ENCODE results near the gene LETM1. TPM values are rescaled to one million over a fixed set of nuclear protein-coding genes. Genes with fewer than 3 reads are reported as not detected.

Gene LETM1
- total RNA-seq, 1 experiment from 2014 or later, result 63.9 TPM

DNA sequence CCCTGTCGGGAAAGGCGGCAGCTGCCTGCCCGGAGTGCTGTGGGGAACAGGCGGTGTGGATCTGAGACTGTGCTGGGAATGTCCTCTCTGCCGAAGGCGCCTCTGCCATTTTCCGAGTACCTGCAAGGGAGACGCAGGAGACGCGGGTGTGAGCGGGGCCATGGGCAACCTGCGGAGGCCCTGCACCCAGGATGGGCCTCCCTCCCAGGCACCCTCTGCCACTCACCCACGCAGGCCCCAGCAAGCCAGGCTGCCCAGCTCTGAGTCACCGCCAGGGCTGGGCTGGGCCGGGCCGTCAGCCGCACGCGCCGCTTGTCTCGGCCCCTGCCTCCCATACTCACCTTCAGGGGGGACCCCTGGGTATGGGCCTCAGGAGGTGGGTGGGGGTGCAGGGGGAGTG lies 66.4 kb downstream of the LETM1 start:
- H3K27ac Mint-ChIP-seq (ENCODE audit: unreplicated experiment), result no peak overlapping the region

DNA sequence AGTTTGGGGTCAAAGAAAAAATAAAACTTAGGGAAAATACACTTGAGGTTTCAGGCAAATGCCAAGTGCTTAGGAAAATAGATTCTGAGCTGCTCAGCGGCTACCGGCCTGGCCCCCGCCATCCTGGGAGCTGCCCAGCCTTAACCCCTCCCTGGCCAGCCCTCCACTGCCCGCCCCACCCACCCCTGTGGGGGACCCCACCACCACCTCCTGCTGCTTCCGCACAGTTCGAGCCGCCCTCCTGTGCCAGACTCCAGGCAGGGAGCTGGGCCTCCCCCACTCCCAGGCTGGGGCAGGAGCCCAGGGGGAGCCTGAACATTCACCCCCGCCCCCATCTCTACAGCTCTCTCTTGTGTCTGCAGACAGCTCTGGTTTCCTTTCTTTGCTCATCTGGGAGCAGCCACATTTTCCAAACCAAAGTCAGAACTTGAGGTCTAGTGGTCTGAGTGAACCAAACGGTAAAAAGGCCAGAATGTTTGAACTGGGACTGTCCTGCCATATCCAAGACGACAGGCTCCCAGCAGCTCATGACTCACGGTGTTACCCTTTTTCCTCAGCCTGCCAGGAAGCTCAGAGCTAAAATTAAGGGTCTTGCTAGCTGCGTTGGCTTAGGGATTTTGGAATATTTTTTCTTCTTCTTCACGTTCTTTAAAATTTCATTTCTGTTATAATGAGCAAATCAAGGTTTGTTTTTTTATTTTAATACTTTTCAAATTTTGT lies 67.5 kb downstream of the LETM1 start:
- no peaks in the 10 kb centered on the region for H3K27me3 ChIP-seq (replicated peaks; ENCODE audit: control insufficient read depth, insufficient read depth, low read length)
- peaks cover 21% of the 10 kb centered on the region for H3K4me1 ChIP-seq
- no peaks in the 10 kb centered on the region for H3K9me3 ChIP-seq
- intact Hi-C loops (cut with micrococcal nuclease; ENCODE audit: unreplicated experiment), result no loop called here
- Mint-ChIP-seq H3K27me3 (ENCODE audit: insufficient read depth, unreplicated experiment) (no peaks in the 10 kb centered on the region), H3K36me3 (ENCODE audit: insufficient read depth, unreplicated experiment) (peaks cover 6% of the 10 kb centered on the region), H3K4me3 (ENCODE audit: unreplicated experiment) (no peak overlapping the region), H3K9me3 (ENCODE audit: unreplicated experiment) (no peaks in the 10 kb centered on the region), H3K27ac (ENCODE audit: unreplicated experiment) (no peak overlapping the region), H3K4me1 (ENCODE audit: low read depth, unreplicated experiment) (no peaks in the 10 kb centered on the region)
- H3K4me3 ChIP-seq (ENCODE audit: low read depth, low read length), result no peak overlapping the region
- no peaks in the 10 kb centered on the region for H3K36me3 ChIP-seq (ENCODE audit: control insufficient read depth, insufficient read depth, low read length)
- TF ChIP-seq, protein P1, sequence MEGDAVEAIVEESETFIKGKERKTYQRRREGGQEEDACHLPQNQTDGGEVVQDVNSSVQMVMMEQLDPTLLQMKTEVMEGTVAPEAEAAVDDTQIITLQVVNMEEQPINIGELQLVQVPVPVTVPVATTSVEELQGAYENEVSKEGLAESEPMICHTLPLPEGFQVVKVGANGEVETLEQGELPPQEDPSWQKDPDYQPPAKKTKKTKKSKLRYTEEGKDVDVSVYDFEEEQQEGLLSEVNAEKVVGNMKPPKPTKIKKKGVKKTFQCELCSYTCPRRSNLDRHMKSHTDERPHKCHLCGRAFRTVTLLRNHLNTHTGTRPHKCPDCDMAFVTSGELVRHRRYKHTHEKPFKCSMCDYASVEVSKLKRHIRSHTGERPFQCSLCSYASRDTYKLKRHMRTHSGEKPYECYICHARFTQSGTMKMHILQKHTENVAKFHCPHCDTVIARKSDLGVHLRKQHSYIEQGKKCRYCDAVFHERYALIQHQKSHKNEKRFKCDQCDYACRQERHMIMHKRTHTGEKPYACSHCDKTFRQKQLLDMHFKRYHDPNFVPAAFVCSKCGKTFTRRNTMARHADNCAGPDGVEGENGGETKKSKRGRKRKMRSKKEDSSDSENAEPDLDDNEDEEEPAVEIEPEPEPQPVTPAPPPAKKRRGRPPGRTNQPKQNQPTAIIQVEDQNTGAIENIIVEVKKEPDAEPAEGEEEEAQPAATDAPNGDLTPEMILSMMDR (IDR thresholded peaks at IDR 0.05; ENCODE audit: insufficient read depth in 1 of 2, low read depth in 1 of 2, low read length in 1 of 2, severe bottlenecking in 1 of 2, unreplicated experiment in 1 of 2), result no peak
- ChIA-PET CTCF (no interaction called here), POLR2A (no interaction called here)
- BruUV-seq (replicated peaks), result no TSS peak
- no peak for DNase-seq

More for the DNA sequence above, 66.4 kb downstream of the LETM1 start:
- no peak for DNase-seq
- intact Hi-C loops (cut with micrococcal nuclease; ENCODE audit: unreplicated experiment), result no loop called here
- H3K4me3 Mint-ChIP-seq (ENCODE audit: unreplicated experiment), result no peak overlapping the region
- H3K27me3 Mint-ChIP-seq (ENCODE audit: insufficient read depth, unreplicated experiment), result no peaks in the 10 kb centered on the region
- Histone ChIP-seq H3K27me3 (replicated peaks; ENCODE audit: control insufficient read depth, insufficient read depth, low read length) (no peaks in the 10 kb centered on the region), H3K4me3 (ENCODE audit: low read depth, low read length) (no peak overlapping the region), H3K9me3 (no peaks in the 10 kb centered on the region), H3K36me3 (ENCODE audit: control insufficient read depth, insufficient read depth, low read length) (peaks cover 2% of the 10 kb centered on the region), H3K4me1 (peaks cover 21% of the 10 kb centered on the region)
- H3K36me3 Mint-ChIP-seq (ENCODE audit: insufficient read depth, unreplicated experiment), result peaks cover 6% of the 10 kb centered on the region
- ChIA-PET POLR2A (interaction anchor here (1.0 kb wide), 1 partner anchor 22 kb away, joined by 4 read pairs; no protein-coding TSS in a partner anchor), CTCF (no interaction called here)
- BruUV-seq (replicated peaks), result no TSS peak
- H3K9me3 Mint-ChIP-seq (ENCODE audit: unreplicated experiment), result no peaks in the 10 kb centered on the region
- TF ChIP-seq, protein P1 (IDR thresholded peaks at IDR 0.05; ENCODE audit: insufficient read depth in 1 of 2, low read depth in 1 of 2, low read length in 1 of 2, severe bottlenecking in 1 of 2, unreplicated experiment in 1 of 2), result no peak
- no peaks in the 10 kb centered on the region for H3K4me1 Mint-ChIP-seq (ENCODE audit: low read depth, unreplicated experiment)

- Histone ChIP-seq H3K9me3 (no peaks in the 10 kb centered on the region), H3K27me3 (replicated peaks; ENCODE audit: control insufficient read depth, insufficient read depth, low read length) (no peaks in the 10 kb centered on the region), H3K4me3 (ENCODE audit: low read depth, low read length) (no peak overlapping the region), H3K4me1 (peaks cover 18% of the 10 kb centered on the region), H3K36me3 (ENCODE audit: control insufficient read depth, insufficient read depth, low read length) (no peaks in the 10 kb centered on the region)
- BruUV-seq (replicated peaks), result no TSS peak
- H3K4me1 Mint-ChIP-seq (ENCODE audit: low read depth, unreplicated experiment), result no peaks in the 10 kb centered on the region
- TF ChIP-seq, protein P1 (IDR thresholded peaks at IDR 0.05; ENCODE audit: insufficient read depth in 1 of 2, low read depth in 1 of 2, low read length in 1 of 2, severe bottlenecking in 1 of 2, unreplicated experiment in 1 of 2), result no peak
- H3K27ac Mint-ChIP-seq (ENCODE audit: unreplicated experiment), result no peak overlapping the region
- intact Hi-C loops (cut with micrococcal nuclease; ENCODE audit: unreplicated experiment), result no loop called here
- H3K27me3 Mint-ChIP-seq (ENCODE audit: insufficient read depth, unreplicated experiment), result no peaks in the 10 kb centered on the region
- ChIA-PET CTCF (interaction anchor here (0.8 kb wide), 1 partner anchor 10 kb away, joined by 3 read pairs; no protein-coding TSS in a partner anchor), POLR2A (no interaction called here)
- no peak for DNase-seq
- H3K9me3 Mint-ChIP-seq (ENCODE audit: unreplicated experiment), result no peaks in the 10 kb centered on the region
- no peak overlapping the region for H3K4me3 Mint-ChIP-seq (ENCODE audit: unreplicated experiment)
- peaks cover 6% of the 10 kb centered on the region for H3K36me3 Mint-ChIP-seq (ENCODE audit: insufficient read depth, unreplicated experiment)
Observed at GRCh38 chr4:1787411-1788077, 68.4 kb downstream of the LETM1 start.
